HG03066 (cell line): ENCODE results near the gene EXOSC1.
"Not testable (repeated sequence)": the region's sequence is repeated elsewhere in the genome, so short reads cannot be mapped to it uniquely, and the experiment has no call there.

Source experiments
- ATAC-seq: cut with Tn5 transposase; IDR thresholded peaks from one replicate; pipeline ENCODE4 v1.9.1; 2021; ENCODE audit warnings: low read depth; ENCODE audit not compliant: unreplicated experiment

The EXOSC1 gene

GRCh38 chr10:97412891-97413304, 32.9 kb downstream of the EXOSC1 start:
- ATAC-seq = no peak

DNA sequence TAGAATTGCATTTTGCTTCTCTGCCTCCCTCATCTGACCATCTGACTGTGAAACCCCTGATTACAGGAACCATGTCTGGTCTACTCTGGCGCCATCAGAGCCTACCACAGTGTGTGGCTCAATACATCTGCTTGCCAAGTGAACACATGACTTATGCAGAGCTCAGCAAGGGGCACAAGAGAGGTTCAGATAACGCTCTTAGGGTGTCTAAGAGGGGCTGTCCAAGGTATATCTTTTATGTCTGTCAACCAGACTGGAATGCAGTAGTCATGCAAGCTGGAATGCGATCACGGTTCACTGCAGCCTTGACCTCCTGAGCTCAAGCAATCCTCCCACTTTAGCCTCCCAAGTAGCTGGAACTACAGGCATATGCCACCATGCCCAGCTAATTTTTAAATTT, 34.4 kb downstream of the EXOSC1 start:
- ATAC-seq = no peak

DNA sequence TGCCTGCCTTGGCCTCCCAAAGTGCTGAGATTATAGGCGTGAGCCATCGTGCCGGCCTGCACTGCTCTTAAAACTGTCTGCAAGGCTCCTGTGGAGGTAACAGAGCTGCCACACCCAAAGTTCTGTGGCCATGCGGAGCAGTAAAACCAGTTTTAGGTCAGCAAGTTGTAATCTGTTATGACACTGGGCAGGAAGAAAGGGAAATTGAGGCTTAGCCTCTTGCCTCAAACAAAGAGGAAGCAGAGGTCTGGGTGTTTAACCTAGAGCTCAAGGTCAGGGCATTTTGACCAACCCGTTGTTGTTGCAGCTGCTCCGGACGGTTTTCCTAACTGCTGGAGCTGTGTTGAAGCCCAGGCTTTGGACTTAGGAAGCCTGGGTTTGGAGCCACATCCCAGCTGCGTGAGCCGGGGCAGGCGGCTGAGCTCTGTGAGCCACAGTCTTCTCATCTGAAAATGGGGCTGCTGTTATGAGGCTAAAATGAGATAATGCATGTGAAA, 37.3 kb downstream of the EXOSC1 start:
- ATAC-seq = no peak

- no peak for ATAC-seq
These were observed 37.9 kb downstream of the EXOSC1 start for GRCh38 chr10:97407952-97408248.

- peak; percentile 88 for ATAC-seq
These were observed 38.4 kb downstream of the EXOSC1 start for GRCh38 chr10:97407211-97407951.

DNA sequence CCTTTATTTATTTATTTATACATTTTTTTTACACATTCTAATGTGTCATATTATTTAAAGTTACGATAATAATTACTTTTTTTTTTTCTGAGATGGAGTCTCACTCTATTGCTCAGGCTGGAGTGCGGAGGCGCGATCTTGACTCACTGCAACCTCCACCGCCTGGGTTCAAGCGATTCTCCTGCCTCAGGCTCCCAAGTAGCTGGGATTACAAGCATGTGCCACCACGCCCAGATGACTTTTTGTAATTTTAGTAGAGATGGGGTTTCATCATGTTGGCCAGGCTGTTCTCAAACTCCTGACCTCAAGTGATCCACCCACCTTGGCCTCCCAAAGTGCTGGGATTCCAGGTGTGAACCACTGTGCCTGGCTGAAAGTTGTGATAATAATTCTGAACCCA, 39.3 kb downstream of the EXOSC1 start:
- not testable (repeated sequence) for ATAC-seq

DNA sequence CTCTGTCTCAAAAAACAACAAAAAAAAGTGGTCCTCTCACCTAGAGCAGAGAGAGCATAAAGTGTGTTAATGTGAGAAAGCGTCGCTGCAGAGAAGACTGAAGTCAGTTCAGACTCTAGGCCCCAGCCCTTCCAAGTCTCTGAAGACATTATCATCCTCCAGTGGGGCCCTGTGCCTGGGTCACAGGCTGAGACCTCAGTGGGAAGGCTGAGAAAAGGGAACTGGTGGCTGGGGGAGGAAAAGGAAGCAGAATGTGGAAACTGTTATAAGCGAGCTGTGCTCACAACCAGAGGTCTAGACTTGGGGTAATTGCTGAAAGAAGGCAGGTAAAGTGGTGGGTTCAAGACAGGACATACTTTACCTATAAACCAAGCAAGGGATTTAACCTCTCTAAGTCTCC, 39.7 kb downstream of the EXOSC1 start:
- no peak for ATAC-seq

DNA sequence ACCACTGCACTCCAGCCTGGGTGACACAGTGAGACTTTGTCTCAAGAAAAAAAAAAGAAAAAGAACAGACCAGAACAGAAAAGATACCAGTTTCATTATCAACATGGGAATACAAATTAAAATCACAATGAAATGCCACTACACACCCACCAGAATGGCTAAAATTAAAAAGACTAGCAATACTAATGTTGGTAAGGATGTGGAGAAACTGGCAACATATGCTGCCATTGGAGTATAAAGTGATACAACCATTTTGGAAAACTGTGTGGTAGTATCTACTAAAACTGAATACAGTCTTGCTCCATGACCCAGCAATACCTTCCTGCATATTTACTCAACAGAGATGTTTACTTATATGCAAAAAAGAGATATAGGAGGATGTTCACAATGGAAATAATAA, 41.8 kb downstream of the EXOSC1 start:
- no peak for ATAC-seq

DNA sequence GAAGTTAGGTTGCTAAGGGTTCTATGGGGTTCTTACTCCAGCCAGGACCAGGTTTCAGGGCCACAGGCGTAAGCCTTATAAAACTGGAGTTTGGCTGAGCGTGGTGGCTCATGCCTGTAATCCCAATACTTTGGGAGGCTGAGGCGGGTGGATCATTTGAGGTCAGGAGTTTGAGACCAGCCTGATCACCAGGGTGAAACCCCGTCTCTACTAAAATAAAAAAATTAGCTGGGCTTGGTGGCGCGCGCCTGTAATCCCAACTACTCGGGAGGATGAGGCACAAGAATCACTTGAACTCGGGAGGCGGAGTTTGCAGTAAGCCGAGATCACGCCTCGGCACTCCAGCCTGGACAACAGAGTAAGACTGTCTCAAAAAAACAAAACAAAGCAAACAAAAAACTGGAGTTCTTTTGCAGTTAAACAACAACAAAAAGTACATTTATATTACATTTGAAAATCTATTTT, 44.3 kb downstream of the EXOSC1 start:
- no peak for ATAC-seq

DNA sequence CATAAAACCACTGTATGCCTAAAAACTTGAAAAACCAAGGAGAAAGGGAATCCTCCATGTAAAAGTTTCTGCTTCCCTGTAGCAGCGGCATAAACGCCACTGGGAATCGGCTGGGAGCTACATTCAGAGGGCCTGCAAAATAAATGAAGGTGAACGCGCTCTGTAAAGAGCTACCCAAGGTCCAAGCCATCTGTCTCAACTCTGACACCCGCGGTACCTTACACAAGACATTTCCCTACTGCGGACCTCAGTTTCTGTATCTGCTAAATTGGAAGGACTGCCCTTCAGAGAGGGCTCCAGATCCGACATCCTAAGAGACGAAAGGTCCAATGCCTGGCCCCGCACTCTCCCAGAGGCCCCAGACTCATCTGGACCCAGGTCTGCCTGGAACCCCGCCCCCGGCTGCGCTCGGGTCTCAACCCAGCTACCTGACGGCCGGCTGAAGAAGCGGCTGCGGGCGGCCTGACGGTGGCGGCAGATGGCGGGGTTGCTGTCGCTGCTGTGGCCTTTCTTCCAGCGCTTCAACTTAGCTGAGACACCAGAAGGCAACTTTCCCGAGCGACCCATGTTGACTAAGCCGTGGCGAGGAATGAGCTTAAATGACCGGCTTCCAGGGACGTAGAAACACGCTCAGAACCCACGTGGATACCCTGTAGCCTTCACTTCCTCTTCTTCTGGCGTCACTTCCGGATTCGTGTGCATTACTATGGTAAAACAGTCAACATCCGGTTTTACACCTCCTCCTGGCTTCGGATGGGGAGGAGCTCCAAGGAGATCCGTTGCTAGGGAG, 44.9 kb downstream of the EXOSC1 start, which contains the start of gene RRP12:
Gene RRP12 (minus strand): TSS at position 676 of the 790 bp plus-strand sequence. CDS start 109 bp downstream, at position 567.
- peak; percentile 98 for ATAC-seq

DNA sequence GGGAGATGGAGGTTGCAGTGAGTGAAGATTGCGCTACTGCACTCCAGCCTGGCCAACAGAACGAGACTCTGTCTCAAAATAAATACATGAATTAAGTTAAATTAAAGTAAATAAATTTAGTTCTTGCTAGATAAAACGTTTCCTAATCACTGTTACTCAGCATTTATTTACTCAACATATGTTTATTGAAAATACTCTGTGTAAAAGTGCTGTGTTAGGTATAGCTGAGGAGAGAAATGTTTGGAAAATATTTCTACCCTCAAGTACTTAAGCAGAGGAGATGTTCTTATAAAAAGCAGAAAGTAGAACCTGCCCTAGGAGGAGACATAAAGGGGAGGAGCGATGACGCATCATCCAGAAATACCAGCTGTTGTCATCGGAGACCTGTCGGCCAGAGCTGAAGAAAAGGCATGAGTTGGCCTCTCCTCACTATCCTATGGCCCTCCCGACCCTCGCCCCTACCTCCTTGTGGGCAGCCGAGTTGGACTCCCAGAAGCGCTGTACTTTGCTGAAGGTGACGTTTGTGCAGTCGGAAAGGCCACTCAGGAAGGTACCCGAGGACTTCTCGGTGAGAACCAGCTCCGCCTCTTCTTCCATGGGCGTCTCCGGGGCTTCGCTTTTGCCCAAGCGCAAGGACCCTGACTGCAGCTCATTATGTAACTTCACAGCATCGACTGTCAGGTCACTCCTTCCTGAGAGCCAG, 45.8 kb downstream of the EXOSC1 start:
- ATAC-seq = no peak

DNA sequence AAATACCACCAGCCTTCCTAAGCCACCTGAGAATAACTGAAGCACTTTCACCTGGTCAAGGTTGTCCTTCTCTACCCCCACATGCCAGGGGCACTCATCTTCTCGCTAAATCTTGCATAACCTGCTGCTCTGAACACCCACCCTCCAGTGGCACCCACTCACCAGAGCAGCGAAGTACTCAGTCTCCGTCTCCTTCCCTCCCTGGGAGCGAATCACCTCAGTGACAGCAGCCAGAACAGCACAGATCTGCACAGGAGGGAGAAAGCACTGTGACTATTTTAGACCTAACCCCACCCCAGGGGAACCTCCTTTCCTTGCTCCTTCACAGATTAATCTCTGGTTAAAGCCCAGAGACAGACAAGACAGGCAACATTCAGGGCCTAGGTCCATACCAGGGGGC, 49.8 kb downstream of the EXOSC1 start:
- ATAC-seq = no peak

GRCh38 chr10:97393034-97393573, 52.7 kb downstream of the EXOSC1 start:
- ATAC-seq = no peak

GRCh38 chr10:97390091-97390490, 55.7 kb downstream of the EXOSC1 start:
- ATAC-seq = no peak

DNA sequence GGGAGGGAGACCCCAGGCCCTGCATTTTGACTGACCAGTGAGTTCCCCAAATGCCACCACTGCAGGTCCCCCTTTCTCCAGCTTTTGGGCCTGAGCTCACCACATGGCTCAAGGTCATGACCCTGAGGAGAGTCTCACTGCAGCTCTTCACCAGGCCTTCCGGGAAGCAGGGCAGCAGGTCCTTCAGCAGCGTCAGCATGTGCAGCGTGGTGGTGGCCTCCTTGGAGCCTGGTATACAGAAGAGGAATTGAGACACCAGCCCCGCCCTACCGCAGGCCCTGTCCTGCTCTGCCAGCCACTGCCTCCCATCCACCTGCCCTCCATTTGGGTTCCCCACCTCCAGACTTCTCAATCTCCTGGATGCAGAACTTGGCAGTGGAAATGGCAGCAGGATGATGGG, 57.7 kb downstream of the EXOSC1 start:
- ATAC-seq = no peak
